Osteoblast (primary cell): ENCODE results near the gene RNU1-4. TPM values are rescaled to one million over a fixed set of nuclear protein-coding genes. Genes with fewer than 3 reads are reported as not detected.
"Not testable (repeated sequence)": the region's sequence is repeated elsewhere in the genome, so short reads cannot be mapped to it uniquely, and the experiment has no call there.

Experiments used
- DNase-seq: peaks from one replicate; pipeline ENCODE4 v3.0.0; 2011; ENCODE audit warnings: low spot score, mixed read lengths; ENCODE audit not compliant: insufficient read length; ENCODE audit errors: missing footprints
- H2AFZ ChIP-seq: 2 replicates; pipeline ENCODE4 v1.6.0; 2011; ENCODE audit warnings: mild to moderate bottlenecking, low read length
- H3K27ac ChIP-seq: 2 replicates; pipeline ENCODE4 v1.5.1; 2011; ENCODE audit warnings: mild to moderate bottlenecking, low read depth, low read length, moderate library complexity
- H3K27me3 ChIP-seq: 2 replicates; pipeline ENCODE4 v1.6.0; 2012; ENCODE audit warnings: mild to moderate bottlenecking, control low read depth, inconsistent platforms, low read length, moderate library complexity; ENCODE audit not compliant: insufficient read depth
- H3K36me3 ChIP-seq: 2 replicates; pipeline ENCODE4 v1.5.1; 2011; ENCODE audit warnings: mild to moderate bottlenecking, low read length, control low read depth, moderate library complexity; ENCODE audit not compliant: insufficient read depth
- H3K4me1 ChIP-seq: 2 replicates; pipeline ENCODE4 v1.5.1; 2011; ENCODE audit warnings: mild to moderate bottlenecking, low read length, control low read depth, moderate library complexity; ENCODE audit not compliant: insufficient read depth
- H3K4me2 ChIP-seq: 2 replicates; pipeline ENCODE4 v1.6.0; 2011; ENCODE audit warnings: mild to moderate bottlenecking, low read length; ENCODE audit not compliant: insufficient read depth
- H3K4me3 ChIP-seq: fragments of 200-600 bp; sonication (generic); 3 replicates; pipeline ENCODE4 v1.5.1; 2012; ENCODE audit warnings: mild to moderate bottlenecking, low read length, inconsistent platforms; ENCODE audit not compliant: insufficient read depth
- H3K79me2 ChIP-seq: 2 replicates; pipeline ENCODE4 v1.6.0; 2012; ENCODE audit warnings: mild to moderate bottlenecking, low read length, control low read depth, inconsistent platforms; ENCODE audit not compliant: insufficient read depth
- H3K9me3 ChIP-seq: 2 replicates; pipeline ENCODE4 v1.5.1; 2011; ENCODE audit warnings: low read depth, low read length, control low read depth
- H4K20me1 ChIP-seq: 2 replicates; pipeline ENCODE4 v1.6.0; 2012; ENCODE audit warnings: mild to moderate bottlenecking, low read length, control low read depth; ENCODE audit not compliant: insufficient read depth
- total RNA-seq: library from RNA; depleted of rRNA; stranded (reverse); fragments of >200 nt; gene quantifications from 2 replicates; pipeline ENCODE4 v1.2.3, GENCODE V29; 2012
- TF ChIP-seq, protein P1 (sequence below): IDR thresholded peaks from 2 replicates; pipeline ENCODE4 v1.5.1; 2011; ENCODE audit warnings: mild to moderate bottlenecking, low read depth, low read length, moderate library complexity; ENCODE audit errors: extremely low read depth

RNU1-4 gene
- total RNA-seq, 1 donor, result not detected

GRCh38 chr1:16724718-16725438, 15.4 kb upstream of the RNU1-4 start:
- Histone ChIP-seq H3K4me3 (no peak overlapping the region), H3K79me2 (no peaks in the 10 kb centered on the region), H3K9me3 (no peaks in the 10 kb centered on the region), H3K27me3 (peaks cover 56% of the 10 kb centered on the region), H3K36me3 (no peaks in the 10 kb centered on the region), H3K27ac (no peak overlapping the region), H4K20me1 (no peaks in the 10 kb centered on the region), H3K4me2 (no peak overlapping the region), H3K4me1 (no peaks in the 10 kb centered on the region), H2AFZ (no peak overlapping the region)
- DNase-seq, result peak; percentile 69
- TF ChIP-seq, protein P1, sequence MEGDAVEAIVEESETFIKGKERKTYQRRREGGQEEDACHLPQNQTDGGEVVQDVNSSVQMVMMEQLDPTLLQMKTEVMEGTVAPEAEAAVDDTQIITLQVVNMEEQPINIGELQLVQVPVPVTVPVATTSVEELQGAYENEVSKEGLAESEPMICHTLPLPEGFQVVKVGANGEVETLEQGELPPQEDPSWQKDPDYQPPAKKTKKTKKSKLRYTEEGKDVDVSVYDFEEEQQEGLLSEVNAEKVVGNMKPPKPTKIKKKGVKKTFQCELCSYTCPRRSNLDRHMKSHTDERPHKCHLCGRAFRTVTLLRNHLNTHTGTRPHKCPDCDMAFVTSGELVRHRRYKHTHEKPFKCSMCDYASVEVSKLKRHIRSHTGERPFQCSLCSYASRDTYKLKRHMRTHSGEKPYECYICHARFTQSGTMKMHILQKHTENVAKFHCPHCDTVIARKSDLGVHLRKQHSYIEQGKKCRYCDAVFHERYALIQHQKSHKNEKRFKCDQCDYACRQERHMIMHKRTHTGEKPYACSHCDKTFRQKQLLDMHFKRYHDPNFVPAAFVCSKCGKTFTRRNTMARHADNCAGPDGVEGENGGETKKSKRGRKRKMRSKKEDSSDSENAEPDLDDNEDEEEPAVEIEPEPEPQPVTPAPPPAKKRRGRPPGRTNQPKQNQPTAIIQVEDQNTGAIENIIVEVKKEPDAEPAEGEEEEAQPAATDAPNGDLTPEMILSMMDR, result no peak

DNA sequence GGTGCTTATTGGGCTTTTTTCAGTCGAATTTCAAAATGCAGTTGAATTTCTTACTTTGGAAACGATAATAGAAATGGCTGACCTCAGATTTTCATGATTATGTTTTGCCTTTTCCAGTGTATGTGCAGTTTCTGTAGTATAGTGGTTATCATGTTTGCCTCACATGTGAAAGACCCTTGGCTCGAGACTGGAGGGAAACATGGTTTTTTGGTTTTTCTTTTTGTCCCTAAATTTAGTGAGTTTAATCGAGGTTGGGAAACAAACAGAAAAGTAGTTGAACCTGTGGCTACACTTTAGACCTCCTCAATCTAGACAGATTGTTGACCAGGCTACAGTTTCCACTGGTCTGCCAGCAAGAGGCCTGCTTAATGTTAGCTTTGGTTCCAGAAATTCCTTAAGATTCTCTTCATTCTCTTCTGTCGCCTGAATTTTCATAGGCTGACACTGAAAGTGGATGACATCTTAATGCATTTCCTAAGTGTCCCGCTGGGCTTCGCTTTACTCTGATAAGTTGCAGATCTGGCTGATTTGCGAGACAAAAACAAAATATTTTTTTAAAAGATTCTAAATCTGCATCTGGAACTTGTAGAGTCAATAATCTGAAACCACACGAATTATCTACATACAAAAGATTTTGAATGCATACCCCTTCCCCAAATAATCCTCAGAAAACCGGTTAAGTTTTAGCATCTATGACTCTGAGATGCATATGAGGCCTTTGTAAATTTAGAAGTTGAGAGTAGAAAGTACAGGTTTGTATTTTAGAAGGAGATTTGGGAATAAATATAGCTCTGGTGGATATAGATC, 14.7 kb upstream of the RNU1-4 start:
- H3K4me2 ChIP-seq, H3K4me3 ChIP-seq, H3K79me2 ChIP-seq, H2AFZ ChIP-seq, H4K20me1 ChIP-seq, H3K27ac ChIP-seq, H3K9me3 ChIP-seq, H3K36me3 ChIP-seq, H3K4me1 ChIP-seq: not testable (repeated sequence)
- DNase-seq, result peak; percentile 42
- peaks cover 52% of the 10 kb centered on the region for H3K27me3 ChIP-seq

DNA sequence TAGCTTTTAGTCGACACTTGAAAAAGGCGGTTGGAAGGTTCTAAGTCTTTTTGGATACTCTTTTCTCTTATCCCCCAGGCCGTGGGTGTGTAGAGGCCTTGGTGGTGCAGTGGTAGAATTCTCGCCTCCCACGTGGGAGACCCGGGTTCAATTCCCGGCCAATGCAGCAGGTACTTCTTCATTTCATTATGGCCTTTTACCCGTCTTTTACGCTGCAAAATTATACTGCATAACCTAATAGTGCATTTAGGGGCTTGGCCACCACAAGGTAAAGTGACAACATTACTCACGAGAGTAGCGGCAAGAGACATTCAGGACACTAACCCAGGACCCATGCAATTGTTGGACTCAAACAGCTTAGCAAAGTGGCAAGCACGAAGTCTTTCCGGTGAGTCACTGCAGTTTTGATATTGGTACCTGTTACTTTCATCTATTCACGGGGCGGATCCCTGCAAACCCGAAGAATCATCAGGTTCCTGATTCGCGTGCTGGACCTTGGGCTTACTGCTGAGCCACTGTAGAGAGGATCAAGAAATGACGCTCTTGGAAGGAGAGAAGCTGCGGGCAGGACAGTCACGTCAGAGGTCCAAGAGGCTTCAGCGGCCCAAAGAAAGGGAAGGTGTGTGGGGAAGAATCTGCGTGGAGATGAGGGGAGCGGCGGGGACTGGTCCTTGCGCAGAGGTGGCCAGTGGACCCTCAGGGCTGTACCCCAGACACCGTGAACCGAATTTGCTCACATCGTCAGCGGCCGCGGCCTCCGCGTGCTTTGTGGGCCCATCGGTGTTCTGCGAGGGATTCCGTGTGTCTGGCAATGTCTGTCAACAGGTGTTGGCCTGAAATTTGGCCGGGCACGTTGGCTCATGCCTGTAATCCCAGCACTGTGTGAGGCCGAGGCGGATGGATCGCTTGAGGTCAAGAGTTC, 12.9 kb upstream of the RNU1-4 start:
- Histone ChIP-seq H3K79me2 (no peaks in the 10 kb centered on the region), H3K4me2 (no peak overlapping the region), H3K4me1 (no peaks in the 10 kb centered on the region), H3K4me3 (no peak overlapping the region), H4K20me1 (no peaks in the 10 kb centered on the region), H3K36me3 (no peaks in the 10 kb centered on the region), H3K9me3 (no peaks in the 10 kb centered on the region), H2AFZ (no peak overlapping the region), H3K27me3 (peaks cover 51% of the 10 kb centered on the region), H3K27ac (no peak overlapping the region)
- TF ChIP-seq, protein P1, result no peak
- DNase-seq, result peak; percentile 91

- not testable (repeated sequence) for DNase-seq, H3K27ac ChIP-seq
These were observed 11.9 kb upstream of the RNU1-4 start for GRCh38 chr1:16728243-16728949.

DNA sequence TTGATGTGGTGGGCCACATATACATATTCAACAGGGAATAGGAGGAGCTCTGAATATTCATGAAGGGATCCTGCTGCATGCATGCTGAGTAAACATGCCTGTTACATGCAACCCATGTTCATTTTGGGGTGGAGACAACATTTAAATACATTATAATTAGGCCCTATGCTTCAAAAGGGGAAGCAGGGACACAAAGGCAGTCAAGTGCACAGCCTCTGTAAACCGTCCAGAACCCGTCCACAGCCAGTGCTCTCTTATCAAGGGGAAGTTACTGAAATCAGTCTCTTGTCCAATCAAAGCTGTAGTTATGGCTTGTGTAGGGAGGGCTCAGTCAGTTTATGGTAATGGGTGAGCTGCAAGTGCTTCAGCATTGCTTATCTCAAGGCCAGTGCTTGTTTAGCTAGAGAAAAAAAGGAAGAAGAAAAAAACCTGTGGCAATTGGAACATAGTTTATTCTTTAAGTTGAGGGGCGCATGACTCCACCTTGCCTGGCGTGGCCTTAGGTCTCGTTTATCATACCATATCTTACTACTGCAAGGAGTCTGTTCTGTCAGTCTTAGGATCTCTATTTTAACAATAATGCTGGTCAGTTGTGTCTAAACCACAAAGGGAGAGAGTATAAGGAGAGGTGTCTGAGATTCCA, 7.9 kb upstream of the RNU1-4 start:
- H4K20me1 ChIP-seq, H3K4me2 ChIP-seq, H3K79me2 ChIP-seq, H3K27me3 ChIP-seq, H3K4me1 ChIP-seq, H3K9me3 ChIP-seq, H3K27ac ChIP-seq, DNase-seq, H3K4me3 ChIP-seq, H3K36me3 ChIP-seq, H2AFZ ChIP-seq: not testable (repeated sequence)

More at GRCh38 chr1:16728243-16728949, 11.9 kb upstream of the RNU1-4 start:
- not testable (repeated sequence) for H3K79me2 ChIP-seq, H3K4me2 ChIP-seq, H4K20me1 ChIP-seq, H3K36me3 ChIP-seq, H3K4me3 ChIP-seq, H3K4me1 ChIP-seq, H2AFZ ChIP-seq, H3K9me3 ChIP-seq
- H3K27me3 ChIP-seq, result peaks cover 43% of the 10 kb centered on the region

GRCh38 chr1:16741230-16741629, 914 bp downstream of the RNU1-4 start:
- H3K36me3 ChIP-seq, H3K27me3 ChIP-seq, H2AFZ ChIP-seq, H3K4me2 ChIP-seq, H3K79me2 ChIP-seq, H3K27ac ChIP-seq, DNase-seq, H3K9me3 ChIP-seq, H4K20me1 ChIP-seq, H3K4me1 ChIP-seq, H3K4me3 ChIP-seq: not testable (repeated sequence)
